Measurements from ENCODE around the gene MARVELD1.
"Not testable (repeated sequence)": the region's sequence is repeated elsewhere in the genome, so short reads cannot be mapped to it uniquely, and the experiment has no call there.

DNA sequence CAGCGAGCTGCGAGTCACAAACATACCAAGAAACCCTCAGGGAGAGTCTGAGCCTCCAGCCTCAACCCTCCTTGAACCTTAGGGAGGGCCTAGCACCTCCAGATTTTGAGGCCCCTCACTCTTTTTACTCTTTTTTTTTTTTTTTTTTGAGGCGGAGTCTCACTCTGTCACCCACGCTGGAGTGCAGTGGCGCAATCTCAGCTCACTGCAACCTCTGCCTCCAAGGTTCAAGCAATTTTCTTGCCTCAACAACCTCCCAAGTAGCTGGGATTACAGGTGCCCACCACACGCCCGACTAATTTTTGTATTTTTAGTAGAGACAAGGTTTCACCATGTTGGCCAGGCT lies 29.2 kb upstream of the MARVELD1 start:
- TF ChIP-seq FOS, POLR2A (IDR thresholded peaks at IDR 0.05; ENCODE audit: low read depth, low read length): not testable (repeated sequence)
- TF ChIP-seq, protein P1, sequence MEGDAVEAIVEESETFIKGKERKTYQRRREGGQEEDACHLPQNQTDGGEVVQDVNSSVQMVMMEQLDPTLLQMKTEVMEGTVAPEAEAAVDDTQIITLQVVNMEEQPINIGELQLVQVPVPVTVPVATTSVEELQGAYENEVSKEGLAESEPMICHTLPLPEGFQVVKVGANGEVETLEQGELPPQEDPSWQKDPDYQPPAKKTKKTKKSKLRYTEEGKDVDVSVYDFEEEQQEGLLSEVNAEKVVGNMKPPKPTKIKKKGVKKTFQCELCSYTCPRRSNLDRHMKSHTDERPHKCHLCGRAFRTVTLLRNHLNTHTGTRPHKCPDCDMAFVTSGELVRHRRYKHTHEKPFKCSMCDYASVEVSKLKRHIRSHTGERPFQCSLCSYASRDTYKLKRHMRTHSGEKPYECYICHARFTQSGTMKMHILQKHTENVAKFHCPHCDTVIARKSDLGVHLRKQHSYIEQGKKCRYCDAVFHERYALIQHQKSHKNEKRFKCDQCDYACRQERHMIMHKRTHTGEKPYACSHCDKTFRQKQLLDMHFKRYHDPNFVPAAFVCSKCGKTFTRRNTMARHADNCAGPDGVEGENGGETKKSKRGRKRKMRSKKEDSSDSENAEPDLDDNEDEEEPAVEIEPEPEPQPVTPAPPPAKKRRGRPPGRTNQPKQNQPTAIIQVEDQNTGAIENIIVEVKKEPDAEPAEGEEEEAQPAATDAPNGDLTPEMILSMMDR (conservative IDR thresholded peaks at IDR 0.05; ENCODE audit: low read depth, low read length) = not testable (repeated sequence)

Data from IMR-90 (cell line).